ENCODE results near the gene PCYT2.

- TF ChIP-seq CTCF (IDR thresholded peaks at IDR 0.05) (no peak), POLR2A (IDR thresholded peaks at IDR 0.05) (no peak)
Observed at GRCh38 chr17:81930142-81931125, 19.2 kb upstream of the PCYT2 start.
